ENCODE data around the gene DNASE1L3. TPM values are rescaled to one million over a fixed set of nuclear protein-coding genes. Genes with fewer than 3 reads are reported as not detected.

DNASE1L3 gene
- total RNA-seq, 1 experiment from 2014 or later: not detected

GRCh38 chr3:58154626-58155449 is 55.9 kb downstream of the DNASE1L3 start:
- H3K36me3 ChIP-seq (replicated peaks; ENCODE audit: control insufficient read depth, insufficient read depth, low read length): peaks cover 52% of the 10 kb centered on the region
- H3K4me3 ChIP-seq (ENCODE audit: insufficient read depth, low read depth, low read length): no peak overlapping the region
- DNase-seq: no peak
- H3K27me3 ChIP-seq (ENCODE audit: control insufficient read depth, insufficient read depth, low read length): no peaks in the 10 kb centered on the region

- H3K36me3 ChIP-seq (replicated peaks; ENCODE audit: control insufficient read depth, insufficient read depth, low read length): peaks cover 52% of the 10 kb centered on the region
- no peak for DNase-seq
- no peaks in the 10 kb centered on the region for H3K27me3 ChIP-seq (ENCODE audit: control insufficient read depth, insufficient read depth, low read length)
- H3K4me3 ChIP-seq (ENCODE audit: insufficient read depth, low read depth, low read length): no peak overlapping the region
Observed at GRCh38 chr3:58153371-58153770, 57.4 kb downstream of the DNASE1L3 start.

- DNase-seq: no peak
- Histone ChIP-seq H3K4me3 (ENCODE audit: insufficient read depth, low read depth, low read length) (no peak overlapping the region), H3K36me3 (replicated peaks; ENCODE audit: control insufficient read depth, insufficient read depth, low read length) (peaks cover 53% of the 10 kb centered on the region), H3K27me3 (ENCODE audit: control insufficient read depth, insufficient read depth, low read length) (no peaks in the 10 kb centered on the region)
Observed at GRCh38 chr3:58152225-58153015, 58.4 kb downstream of the DNASE1L3 start.

GRCh38 chr3:58151637-58152036 is 59.1 kb downstream of the DNASE1L3 start:
- Histone ChIP-seq H3K27me3 (ENCODE audit: control insufficient read depth, insufficient read depth, low read length) (no peaks in the 10 kb centered on the region), H3K36me3 (replicated peaks; ENCODE audit: control insufficient read depth, insufficient read depth, low read length) (peaks cover 61% of the 10 kb centered on the region)
- DNase-seq: no peak

GRCh38 chr3:58150810-58151199 is 60.0 kb downstream of the DNASE1L3 start:
- no peak for DNase-seq
- H3K4me3 ChIP-seq (ENCODE audit: insufficient read depth, low read depth, low read length): no peak overlapping the region
- peaks cover 62% of the 10 kb centered on the region for H3K36me3 ChIP-seq (replicated peaks; ENCODE audit: control insufficient read depth, insufficient read depth, low read length)
- H3K27me3 ChIP-seq (ENCODE audit: control insufficient read depth, insufficient read depth, low read length): no peaks in the 10 kb centered on the region

More at GRCh38 chr3:58151637-58152036, 59.1 kb downstream of the DNASE1L3 start:
- H3K4me3 ChIP-seq (ENCODE audit: insufficient read depth, low read depth, low read length): no peak overlapping the region

GRCh38 chr3:58150130-58150809 is 60.5 kb downstream of the DNASE1L3 start:
- no peak for DNase-seq
- Histone ChIP-seq H3K27me3 (ENCODE audit: control insufficient read depth, insufficient read depth, low read length) (no peaks in the 10 kb centered on the region), H3K4me3 (ENCODE audit: insufficient read depth, low read depth, low read length) (no peak overlapping the region), H3K36me3 (replicated peaks; ENCODE audit: control insufficient read depth, insufficient read depth, low read length) (peaks cover 66% of the 10 kb centered on the region)

- no peak for DNase-seq
- no peaks in the 10 kb centered on the region for H3K27me3 ChIP-seq (ENCODE audit: control insufficient read depth, insufficient read depth, low read length)
- H3K4me3 ChIP-seq (ENCODE audit: insufficient read depth, low read depth, low read length): no peak overlapping the region
- peaks cover 62% of the 10 kb centered on the region for H3K36me3 ChIP-seq (replicated peaks; ENCODE audit: control insufficient read depth, insufficient read depth, low read length)
Observed at GRCh38 chr3:58148049-58148448, 62.7 kb downstream of the DNASE1L3 start.

GRCh38 chr3:58144478-58145325 is 66.1 kb downstream of the DNASE1L3 start:
- Histone ChIP-seq H3K27me3 (ENCODE audit: control insufficient read depth, insufficient read depth, low read length) (no peaks in the 10 kb centered on the region), H3K36me3 (replicated peaks; ENCODE audit: control insufficient read depth, insufficient read depth, low read length) (peaks cover 67% of the 10 kb centered on the region), H3K4me3 (ENCODE audit: insufficient read depth, low read depth, low read length) (no peak overlapping the region)
- no peak for DNase-seq

- Histone ChIP-seq H3K36me3 (replicated peaks; ENCODE audit: control insufficient read depth, insufficient read depth, low read length) (peaks cover 63% of the 10 kb centered on the region), H3K27me3 (ENCODE audit: control insufficient read depth, insufficient read depth, low read length) (no peaks in the 10 kb centered on the region), H3K4me3 (ENCODE audit: insufficient read depth, low read depth, low read length) (no peak overlapping the region)
- DNase-seq: no peak
Observed at GRCh38 chr3:58143417-58144055, 67.2 kb downstream of the DNASE1L3 start.

Other genes with a start within 250 kb of the DNASE1L3 start
- gene FLNB, start 202.6 kb downstream of the DNASE1L3 start, total RNA-seq (2014; rRNA removed; shearing (Covaris generic)): 75.4 and 116 TPM in 2 replicates
- 6.2 and 7.0 TPM in 2 replicates for gene ABHD6, start 26.8 kb upstream of the DNASE1L3 start, total RNA-seq (2014; rRNA removed; shearing (Covaris generic))
- 13.0 and 22.0 TPM in 2 replicates for gene RPP14, start 95.3 kb upstream of the DNASE1L3 start, total RNA-seq (2014; rRNA removed; shearing (Covaris generic))
- gene HTD2, start 95.5 kb upstream of the DNASE1L3 start, total RNA-seq (2014; rRNA removed; shearing (Covaris generic)): 12.3 and 18.2 TPM in 2 replicates
- 12.9 and 14.0 TPM in 2 replicates for gene PXK, start 121.9 kb upstream of the DNASE1L3 start, total RNA-seq (2014; rRNA removed; shearing (Covaris generic))
- gene PDHB, start 222.9 kb upstream of the DNASE1L3 start, total RNA-seq (2014; rRNA removed; shearing (Covaris generic)): 206 and 219 TPM in 2 replicates